ENCODE measurements around the gene ABHD4. TPM values are rescaled to one million over a fixed set of nuclear protein-coding genes. Genes with fewer than 3 reads are reported as not detected.
"Not testable (repeated sequence)": the region's sequence is repeated elsewhere in the genome, so short reads cannot be mapped to it uniquely, and the experiment has no call there.

ABHD4 gene
- total RNA-seq, 4 donors from 2014 or later, result 17.5 to 41.1 (median 23.1) TPM

DNA sequence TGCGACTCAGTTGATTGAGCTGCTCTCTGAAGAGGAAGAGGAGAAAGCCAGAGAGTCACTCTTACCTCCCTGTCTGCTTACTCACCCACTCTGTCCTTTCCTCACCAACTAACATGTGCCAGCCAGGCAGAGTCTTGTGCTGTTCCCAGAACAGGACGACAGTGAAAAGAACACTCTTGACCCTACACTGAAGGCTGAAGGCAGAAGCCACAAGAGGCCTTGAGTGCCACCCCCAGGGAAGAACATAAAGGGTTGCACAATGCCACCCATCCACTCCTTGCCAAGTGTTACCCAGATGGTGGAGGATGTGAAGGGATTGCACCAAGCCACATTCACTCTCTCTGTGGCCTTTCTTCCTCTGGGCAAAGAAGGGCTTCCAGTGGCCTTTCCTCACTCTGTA is 12.8 kb downstream of the ABHD4 start:
- Histone ChIP-seq H3K4me3 (no peak overlapping the region), H3K27ac (no peak overlapping the region), H3K36me3 (peaks cover 0 to 46% (median 20%) of the 10 kb centered on the region in 4 donors), H3K27me3 (no peaks in the 10 kb centered on the region), H3K4me1 (peaks cover 0 to 12% (median 4%) of the 10 kb centered on the region in 4 donors), H3K9me3 (no peaks in the 10 kb centered on the region)
- no peak for DNase-seq
- WGBS, 2 donors (ENCODE audit: low coverage in 1 of 2), result 85% methylated on average over 2 of the region's 2 CpGs; no CpG with 5 or more reads in 1 of the 2 donors
- no peak for TF ChIP-seq POLR2AphosphoS5 (IDR thresholded peaks at IDR 0.05)
- TF ChIP-seq POLR2A (IDR thresholded peaks at IDR 0.05), result no peak
- no peak for TF ChIP-seq EP300 (IDR thresholded peaks at IDR 0.05; ENCODE audit: low read depth)
- TF ChIP-seq, protein P1, sequence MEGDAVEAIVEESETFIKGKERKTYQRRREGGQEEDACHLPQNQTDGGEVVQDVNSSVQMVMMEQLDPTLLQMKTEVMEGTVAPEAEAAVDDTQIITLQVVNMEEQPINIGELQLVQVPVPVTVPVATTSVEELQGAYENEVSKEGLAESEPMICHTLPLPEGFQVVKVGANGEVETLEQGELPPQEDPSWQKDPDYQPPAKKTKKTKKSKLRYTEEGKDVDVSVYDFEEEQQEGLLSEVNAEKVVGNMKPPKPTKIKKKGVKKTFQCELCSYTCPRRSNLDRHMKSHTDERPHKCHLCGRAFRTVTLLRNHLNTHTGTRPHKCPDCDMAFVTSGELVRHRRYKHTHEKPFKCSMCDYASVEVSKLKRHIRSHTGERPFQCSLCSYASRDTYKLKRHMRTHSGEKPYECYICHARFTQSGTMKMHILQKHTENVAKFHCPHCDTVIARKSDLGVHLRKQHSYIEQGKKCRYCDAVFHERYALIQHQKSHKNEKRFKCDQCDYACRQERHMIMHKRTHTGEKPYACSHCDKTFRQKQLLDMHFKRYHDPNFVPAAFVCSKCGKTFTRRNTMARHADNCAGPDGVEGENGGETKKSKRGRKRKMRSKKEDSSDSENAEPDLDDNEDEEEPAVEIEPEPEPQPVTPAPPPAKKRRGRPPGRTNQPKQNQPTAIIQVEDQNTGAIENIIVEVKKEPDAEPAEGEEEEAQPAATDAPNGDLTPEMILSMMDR (IDR thresholded peaks at IDR 0.05), result no peak
- in situ Hi-C loops (cut with MboI; ENCODE audit: low pct_ligation_motif_present in 1 of 4, low pct_unique_long_range_greater_than_20kb in 1 of 4, low sequenced_read_pairs in 3 of 4), result no loop called here
- intact Hi-C loops (cut with DNase I; ENCODE audit: low total_unique reads), result no loop called here

DNA sequence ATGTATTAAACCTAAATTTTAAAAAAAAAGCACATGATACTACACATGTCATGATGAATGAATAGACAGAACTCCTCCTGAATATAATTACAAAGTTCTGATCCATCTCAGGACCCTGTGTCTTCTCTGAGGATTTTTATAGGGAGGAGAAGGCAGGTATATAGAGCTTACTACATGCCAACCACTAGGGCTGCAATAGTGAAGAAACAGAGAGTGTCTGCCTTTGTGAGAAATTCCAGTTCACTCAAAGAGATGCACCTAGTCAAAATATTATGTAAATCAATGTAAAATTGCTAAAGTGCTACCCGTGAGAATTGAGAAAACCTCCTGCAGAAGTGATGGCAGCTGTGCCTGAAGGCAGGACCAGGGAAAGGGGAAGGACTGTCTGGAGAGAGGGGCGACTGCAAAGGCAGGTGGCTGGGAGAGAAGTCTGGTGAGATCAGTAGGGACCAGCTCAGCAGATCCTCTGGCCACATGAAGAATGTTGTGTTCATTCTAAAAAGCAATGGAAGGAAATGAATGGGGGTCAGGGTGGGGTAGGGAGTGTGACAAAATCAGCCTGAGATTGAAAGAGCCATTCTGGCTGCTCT is 15.1 kb downstream of the ABHD4 start:
- Histone ChIP-seq H3K27me3 (no peaks in the 10 kb centered on the region), H3K4me1 (peaks cover 0 to 12% (median 4%) of the 10 kb centered on the region in 4 donors), H3K36me3 (peaks cover 0 to 24% (median 8%) of the 10 kb centered on the region in 4 donors), H3K4me3 (no peak overlapping the region), H3K27ac (peak overlapping the region in 1 of 4 donors; percentile 48), H3K9me3 (no peaks in the 10 kb centered on the region)
- WGBS, 2 donors (ENCODE audit: low coverage in 1 of 2), result 50% methylated on average over 2 of the region's 2 CpGs
- TF ChIP-seq, protein P1 (IDR thresholded peaks at IDR 0.05), result no peak
- TF ChIP-seq EP300 (IDR thresholded peaks at IDR 0.05; ENCODE audit: low read depth) (no peak), POLR2A (IDR thresholded peaks at IDR 0.05) (no peak), POLR2AphosphoS5 (IDR thresholded peaks at IDR 0.05) (no peak)
- intact Hi-C loops (cut with DNase I; ENCODE audit: low total_unique reads) (no loop called here), in situ Hi-C loops (cut with MboI; ENCODE audit: low pct_ligation_motif_present in 1 of 4, low pct_unique_long_range_greater_than_20kb in 1 of 4, low sequenced_read_pairs in 3 of 4) (no loop called here)
- no peak for DNase-seq

DNA sequence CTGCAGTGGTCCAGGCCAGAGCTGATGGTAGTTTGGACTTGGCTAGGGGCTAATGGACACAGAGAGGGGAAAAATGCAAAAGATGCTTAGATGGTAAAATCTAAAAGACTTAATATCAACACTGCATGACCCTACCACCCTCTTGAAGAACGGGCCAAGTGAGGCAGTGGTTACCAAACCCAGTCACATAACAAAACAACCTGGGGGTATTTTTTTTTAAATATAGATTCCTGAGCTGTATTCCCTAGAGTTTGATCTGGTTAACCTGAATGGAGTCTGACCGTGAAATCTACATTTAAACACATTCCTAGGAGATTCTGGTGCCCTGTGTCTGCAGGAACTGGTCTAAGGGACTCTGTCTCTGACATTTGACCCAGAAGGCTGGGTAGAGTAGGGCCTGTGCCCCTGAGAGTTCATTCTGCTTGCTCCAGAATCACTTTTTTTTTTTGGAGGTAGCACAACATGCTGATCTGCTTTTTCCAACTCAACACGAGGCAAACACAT is 15.7 kb downstream of the ABHD4 start:
- in situ Hi-C loops (cut with MboI; ENCODE audit: low pct_ligation_motif_present in 1 of 4, low pct_unique_long_range_greater_than_20kb in 1 of 4, low sequenced_read_pairs in 3 of 4), result no loop called here
- Histone ChIP-seq H3K9me3 (no peaks in the 10 kb centered on the region), H3K27me3 (no peaks in the 10 kb centered on the region), H3K36me3 (peaks cover 0 to 23% (median 6%) of the 10 kb centered on the region in 4 donors), H3K4me3 (no peak overlapping the region), H3K4me1 (peaks cover 0 to 12% (median 4%) of the 10 kb centered on the region in 4 donors), H3K27ac (peak overlapping the region in 1 of 4 donors; percentile 48)
- TF ChIP-seq POLR2A (IDR thresholded peaks at IDR 0.05) (no peak), EP300 (IDR thresholded peaks at IDR 0.05; ENCODE audit: low read depth) (no peak), POLR2AphosphoS5 (IDR thresholded peaks at IDR 0.05) (no peak)
- TF ChIP-seq, protein P1 (IDR thresholded peaks at IDR 0.05), result no peak
- intact Hi-C loops (cut with DNase I; ENCODE audit: low total_unique reads), result no loop called here
- DNase-seq, result no peak
- WGBS, 2 donors (ENCODE audit: low coverage in 1 of 2), result 64 to 88% methylated on average over 2 to 3 of the region's 3 CpGs

DNA sequence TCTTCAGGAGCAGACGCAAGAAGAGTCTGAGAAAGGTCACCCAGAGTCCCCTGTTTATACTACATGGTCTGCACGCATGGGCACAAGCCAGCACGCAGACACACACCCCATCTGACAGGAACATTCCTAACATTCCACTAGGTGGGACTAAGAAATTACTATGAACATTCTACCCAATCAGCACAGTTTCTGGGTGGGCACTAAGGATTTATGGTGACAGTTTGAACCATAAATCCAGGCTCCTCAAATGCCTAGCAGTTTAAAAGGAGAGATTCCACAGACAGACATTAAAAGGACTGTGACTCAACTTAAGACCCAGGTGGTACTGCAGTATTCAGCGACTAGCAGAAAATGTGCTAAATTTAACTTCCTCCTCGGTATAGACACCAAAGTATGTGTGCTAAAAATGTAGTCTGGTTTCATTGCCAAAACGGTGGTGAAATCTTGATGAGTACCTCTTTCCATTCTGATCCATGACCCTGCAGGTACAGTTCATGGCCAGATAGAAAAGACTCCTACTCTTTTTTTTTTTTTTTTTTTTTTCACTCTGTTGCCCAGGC is 16.2 kb downstream of the ABHD4 start:
- in situ Hi-C loops (cut with MboI; ENCODE audit: low pct_ligation_motif_present in 1 of 4, low pct_unique_long_range_greater_than_20kb in 1 of 4, low sequenced_read_pairs in 3 of 4), result no loop called here
- Histone ChIP-seq H3K9me3 (no peaks in the 10 kb centered on the region), H3K4me3 (no peak overlapping the region), H3K27me3 (no peaks in the 10 kb centered on the region), H3K27ac (peak overlapping the region in 1 of 4 donors; percentile 48), H3K4me1 (peaks cover 0 to 12% (median 4%) of the 10 kb centered on the region in 4 donors), H3K36me3 (peaks cover 0 to 21% (median 6%) of the 10 kb centered on the region in 4 donors)
- 40 to 43% methylated on average over 2 to 6 of the region's 6 CpGs for WGBS, 2 donors (ENCODE audit: low coverage in 1 of 2)
- no peak for TF ChIP-seq EP300 (IDR thresholded peaks at IDR 0.05; ENCODE audit: low read depth)
- no peak for TF ChIP-seq POLR2AphosphoS5 (IDR thresholded peaks at IDR 0.05)
- TF ChIP-seq, protein P1 (IDR thresholded peaks at IDR 0.05), result no peak
- no peak for TF ChIP-seq POLR2A (IDR thresholded peaks at IDR 0.05)
- intact Hi-C loops (cut with DNase I; ENCODE audit: low total_unique reads), result no loop called here
- DNase-seq, result no peak

DNA sequence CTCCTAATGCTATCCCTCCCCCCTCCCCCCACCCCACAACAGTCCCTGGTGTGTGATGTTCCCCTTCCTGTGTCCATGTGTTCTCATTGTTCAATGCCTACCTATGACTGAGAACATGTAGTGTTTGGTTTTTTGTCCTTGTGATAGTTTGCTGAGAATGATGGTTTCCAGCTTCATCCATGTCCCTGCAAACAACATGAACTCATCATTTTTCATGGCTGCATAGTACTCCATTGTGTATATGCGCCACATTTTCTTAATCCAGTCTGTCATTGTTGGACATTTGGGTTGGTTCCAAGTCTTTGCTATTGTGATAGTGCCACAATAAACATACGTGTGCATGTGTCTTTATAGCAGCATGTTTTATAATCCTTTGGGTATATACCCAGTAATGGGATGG is 17.7 kb downstream of the ABHD4 start:
- in situ Hi-C loops (cut with MboI; ENCODE audit: low pct_ligation_motif_present in 1 of 4, low pct_unique_long_range_greater_than_20kb in 1 of 4, low sequenced_read_pairs in 3 of 4); H3K9me3 ChIP-seq; DNase-seq; intact Hi-C loops (cut with DNase I; ENCODE audit: low total_unique reads); H3K36me3 ChIP-seq; H3K4me3 ChIP-seq; H3K27me3 ChIP-seq; H3K27ac ChIP-seq: not testable (repeated sequence)
- H3K4me1 ChIP-seq, result peaks cover 0 to 12% (median 4%) of the 10 kb centered on the region in 4 donors
- 72 to 87% methylated on average over 2 of the region's 2 CpGs for WGBS, 2 donors (ENCODE audit: low coverage in 1 of 2)

Measured in transverse colon (tissue), 4 donors.